LNCaP clone FGC (cell line): ENCODE results near the gene TMBIM6.
A peak's percentile ranks its signal among the peaks of the same experiment; 100 is the strongest.
"Not testable (repeated sequence)": the region's sequence is repeated elsewhere in the genome, so short reads cannot be mapped to it uniquely, and the experiment has no call there.

Source experiments
- DNase-seq: peaks from one replicate; pipeline ENCODE4 v3.0.0-alpha.2; 2011; ENCODE audit warnings: low read depth
- H3K4me3 ChIP-seq: 2 replicates; pipeline ENCODE4 v1.5.1; 2011; ENCODE audit warnings: mild to moderate bottlenecking, low read depth, low read length, control low read depth
- TF ChIP-seq, protein P1 (sequence below): IDR thresholded peaks from 2 replicates; pipeline ENCODE4 v1.5.1; 2012; ENCODE audit warnings: mild to moderate bottlenecking; ENCODE audit not compliant: control insufficient read depth, insufficient read depth; ENCODE audit errors: extremely low read depth

Gene TMBIM6

DNA sequence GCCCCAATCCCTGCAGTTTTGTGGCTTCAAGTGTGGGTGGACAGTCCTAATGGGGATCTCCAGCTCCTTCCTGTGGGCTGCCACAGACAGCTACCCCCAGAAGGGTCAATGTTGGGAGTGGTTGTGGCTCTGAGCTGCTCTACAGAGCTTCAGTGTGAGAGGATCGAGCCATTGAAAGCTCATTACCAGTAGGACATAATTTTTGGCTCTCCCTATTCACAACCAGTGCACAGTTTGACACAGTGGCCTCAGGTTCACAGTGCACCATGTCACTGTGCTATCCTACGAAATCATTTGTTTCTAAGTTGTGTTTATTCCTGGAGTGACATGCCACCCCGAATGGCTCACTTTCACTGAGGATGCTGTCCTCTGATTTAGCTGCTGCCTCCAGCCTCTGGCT is 22.8 kb downstream of the TMBIM6 start:
- TF ChIP-seq, protein P1, sequence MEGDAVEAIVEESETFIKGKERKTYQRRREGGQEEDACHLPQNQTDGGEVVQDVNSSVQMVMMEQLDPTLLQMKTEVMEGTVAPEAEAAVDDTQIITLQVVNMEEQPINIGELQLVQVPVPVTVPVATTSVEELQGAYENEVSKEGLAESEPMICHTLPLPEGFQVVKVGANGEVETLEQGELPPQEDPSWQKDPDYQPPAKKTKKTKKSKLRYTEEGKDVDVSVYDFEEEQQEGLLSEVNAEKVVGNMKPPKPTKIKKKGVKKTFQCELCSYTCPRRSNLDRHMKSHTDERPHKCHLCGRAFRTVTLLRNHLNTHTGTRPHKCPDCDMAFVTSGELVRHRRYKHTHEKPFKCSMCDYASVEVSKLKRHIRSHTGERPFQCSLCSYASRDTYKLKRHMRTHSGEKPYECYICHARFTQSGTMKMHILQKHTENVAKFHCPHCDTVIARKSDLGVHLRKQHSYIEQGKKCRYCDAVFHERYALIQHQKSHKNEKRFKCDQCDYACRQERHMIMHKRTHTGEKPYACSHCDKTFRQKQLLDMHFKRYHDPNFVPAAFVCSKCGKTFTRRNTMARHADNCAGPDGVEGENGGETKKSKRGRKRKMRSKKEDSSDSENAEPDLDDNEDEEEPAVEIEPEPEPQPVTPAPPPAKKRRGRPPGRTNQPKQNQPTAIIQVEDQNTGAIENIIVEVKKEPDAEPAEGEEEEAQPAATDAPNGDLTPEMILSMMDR = no peak
- no peak overlapping the region for H3K4me3 ChIP-seq
- DNase-seq = no peak

DNA sequence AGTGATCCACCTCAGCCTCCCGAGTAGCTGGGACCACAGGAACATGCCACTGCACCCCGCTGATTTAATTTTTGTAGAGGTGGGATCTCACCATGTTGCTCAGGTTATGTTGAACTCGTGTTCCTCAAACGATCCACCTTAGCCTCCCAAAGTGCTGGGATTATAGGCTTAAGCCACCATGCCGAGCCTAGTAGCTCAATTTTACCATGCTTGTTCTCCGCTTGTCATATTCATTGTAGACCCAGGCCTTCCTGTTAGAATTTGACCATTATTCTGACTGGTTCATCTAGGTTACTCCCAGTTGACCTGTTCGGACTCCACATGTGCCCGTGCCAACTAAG is 24.7 kb downstream of the TMBIM6 start:
- TF ChIP-seq, protein P1 = no peak
- no peak for DNase-seq
- H3K4me3 ChIP-seq = no peak overlapping the region

GRCh38 chr12:49767333-49767732 is 26.0 kb downstream of the TMBIM6 start:
- no peak overlapping the region for H3K4me3 ChIP-seq
- DNase-seq = no peak
- TF ChIP-seq, protein P1 = no peak

GRCh38 chr12:49773102-49773501 is 31.7 kb downstream of the TMBIM6 start:
- DNase-seq, H3K4me3 ChIP-seq: not testable (repeated sequence)

DNA sequence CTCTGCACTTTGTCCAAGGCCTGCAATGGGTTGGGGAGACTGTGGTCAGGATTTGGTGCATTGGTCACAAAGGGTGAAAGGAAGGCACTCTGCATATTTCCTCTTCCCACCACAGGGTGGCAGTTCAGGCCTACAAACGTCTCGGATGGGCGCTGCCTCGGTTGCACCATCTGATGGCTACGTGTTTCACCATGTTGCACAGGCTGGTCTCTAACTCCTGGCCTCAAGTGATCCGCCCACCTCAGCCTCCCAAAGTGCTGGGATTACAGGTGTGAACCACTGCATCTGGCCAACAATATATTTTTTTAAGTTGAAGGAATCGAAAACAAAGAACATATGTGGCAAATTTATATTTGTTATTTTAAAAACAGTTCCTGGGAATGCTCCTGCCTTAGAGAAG is 35.1 kb downstream of the TMBIM6 start:
- TF ChIP-seq, protein P1 = peak; percentile 93
- DNase-seq = peak; percentile 26

GRCh38 chr12:49776858-49777257 is 35.5 kb downstream of the TMBIM6 start:
- TF ChIP-seq, protein P1 = no peak
- H3K4me3 ChIP-seq = no peak overlapping the region
- no peak for DNase-seq

More for the DNA sequence above, 35.1 kb downstream of the TMBIM6 start:
- no peak overlapping the region for H3K4me3 ChIP-seq

GRCh38 chr12:49777341-49777740 is 36.0 kb downstream of the TMBIM6 start:
- H3K4me3 ChIP-seq = no peak overlapping the region
- no peak for DNase-seq
- TF ChIP-seq, protein P1 = no peak
